GM12872 (cell line): ENCODE measurements around the gene CA10.

Source experiments
- CTCF ChIP-seq: IDR thresholded peaks from 3 replicates; pipeline ENCODE4 v1.5.1; 2011; ENCODE audit warnings: low read depth, mild to moderate bottlenecking, low read length, moderate library complexity; ENCODE audit not compliant: insufficient read depth

CA10 gene

DNA sequence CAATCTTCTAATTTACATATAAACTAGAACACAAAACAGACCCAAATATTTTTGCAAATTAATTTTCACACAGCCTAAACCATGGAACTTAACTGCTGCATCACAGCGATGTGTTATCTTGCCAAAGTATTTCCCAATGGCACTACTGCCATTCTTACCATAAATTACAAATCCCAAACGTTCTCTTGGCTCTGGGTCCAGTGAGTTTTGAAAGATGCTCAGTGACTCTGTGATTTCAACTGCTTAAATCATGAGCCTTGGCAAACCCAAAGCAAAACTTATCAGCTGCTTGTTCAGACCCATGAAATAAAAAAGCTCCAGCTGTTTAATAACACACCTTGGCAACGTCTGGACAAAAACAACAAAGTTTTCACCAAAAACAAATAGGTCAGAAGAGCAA is 223.0 kb downstream of the CA10 start:
- no peak for TF ChIP-seq CTCF

GRCh38 chr17:51933647-51934046 is 224.9 kb downstream of the CA10 start:
- TF ChIP-seq CTCF = no peak

DNA sequence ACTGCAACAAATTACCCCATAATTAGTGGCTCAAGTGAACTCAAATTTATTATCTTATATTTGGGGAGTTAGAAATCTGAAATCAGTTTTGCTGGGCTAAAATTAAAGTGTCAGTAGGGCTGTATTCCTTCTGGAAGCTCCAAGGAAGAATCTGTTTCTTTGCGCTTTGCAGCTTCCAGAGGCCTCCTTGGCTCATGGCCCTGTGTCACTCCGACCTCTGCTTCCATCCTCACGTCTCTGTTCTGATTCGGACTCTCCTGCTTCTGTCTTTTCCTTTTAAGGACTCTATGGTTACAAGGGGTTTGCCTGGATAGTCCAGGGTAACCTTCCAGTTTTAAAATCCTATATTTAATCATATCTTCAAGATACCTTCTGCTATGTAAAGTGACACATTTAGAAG is 232.1 kb downstream of the CA10 start:
- no peak for TF ChIP-seq CTCF

- no peak for TF ChIP-seq CTCF
Observed at GRCh38 chr17:51921500-51921899, 237.0 kb downstream of the CA10 start.

DNA sequence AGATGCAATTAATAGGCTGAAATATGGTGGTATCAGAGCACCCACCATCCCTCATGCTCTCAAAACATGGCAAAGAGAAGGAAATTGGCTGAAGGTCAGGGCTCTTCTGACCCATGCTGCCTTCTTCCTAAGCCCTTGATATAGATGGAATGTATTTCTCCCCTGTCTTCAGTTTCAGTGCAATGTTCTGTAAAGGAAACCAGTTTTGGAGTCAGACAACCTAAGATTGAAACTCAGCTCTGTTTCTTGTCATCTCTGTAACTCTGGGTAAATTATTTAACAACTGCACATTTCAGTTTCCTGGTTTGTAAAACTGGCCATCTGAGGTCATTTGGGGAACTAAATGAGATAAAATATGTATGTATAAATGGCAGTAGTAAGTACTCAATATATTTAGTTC is 243.9 kb downstream of the CA10 start:
- no peak for TF ChIP-seq CTCF

DNA sequence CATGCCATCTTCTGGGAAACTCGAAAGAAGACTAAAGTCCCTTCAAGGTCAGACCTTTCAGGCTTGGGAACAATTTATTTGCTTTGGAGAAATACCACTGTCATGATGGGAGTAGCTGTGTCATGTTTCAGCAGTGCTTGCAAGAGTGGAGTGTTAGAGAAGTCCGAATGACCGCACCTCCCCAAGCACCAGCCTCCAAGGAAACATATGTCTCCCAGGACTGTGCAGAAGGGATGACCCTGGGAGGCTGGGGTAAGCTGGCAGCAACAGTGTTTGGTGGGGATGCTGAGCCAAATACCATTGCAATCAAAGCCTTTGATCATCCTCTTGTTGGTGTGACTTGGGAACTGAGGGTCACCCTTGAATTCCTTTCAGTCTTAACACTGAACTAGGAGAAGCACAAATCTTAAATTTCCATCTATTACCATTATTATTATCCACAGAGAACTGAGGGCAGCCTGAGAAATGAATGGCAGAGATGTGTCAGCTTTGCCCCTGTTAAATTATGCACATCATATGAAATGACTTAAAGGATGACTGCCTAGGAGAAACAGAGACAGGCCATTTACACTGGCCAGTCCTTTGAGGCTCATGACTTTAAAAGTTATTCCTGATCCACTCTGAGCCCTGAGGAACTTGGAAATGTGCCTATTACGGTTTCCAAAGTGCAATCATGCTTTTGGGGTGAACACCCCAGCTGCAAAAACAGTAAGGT is 244.9 kb downstream of the CA10 start:
- TF ChIP-seq CTCF = no peak

- no peak for TF ChIP-seq CTCF
Observed at GRCh38 chr17:51912939-51913338, 245.6 kb downstream of the CA10 start.
